Kidney capillary endothelial cell (primary cell): Measurements from ENCODE around the gene SPAG9.
A peak's percentile ranks its signal among the peaks of the same experiment; 100 is the strongest.

Source experiments
- DNase-seq: peaks from one replicate; pipeline ENCODE4 v3.0.0-alpha.2; 2018; ENCODE audit warnings: low spot score

The SPAG9 gene

GRCh38 chr17:51120739-51121619 lies at the start of gene SPAG9:
Gene SPAG9 (minus strand): TSS chr17:51120868. CDS start chr17:51120656, 212 bp downstream.
- peak; percentile 96 for DNase-seq

GRCh38 chr17:51169340-51169739 lies 48.7 kb upstream of the SPAG9 start:
- DNase-seq = no peak

- DNase-seq = peak; percentile 44
Observed at GRCh38 chr17:51166987-51167931, 46.6 kb upstream of the SPAG9 start.

- peak; percentile 78 for DNase-seq
Observed at GRCh38 chr17:51166198-51166986, 45.7 kb upstream of the SPAG9 start, which contains the start of gene NME2. Gene NME2 (plus strand): TSS chr17:51166411. CDS start chr17:51166831, 420 bp downstream.

GRCh38 chr17:51165680-51166197 lies 45.1 kb upstream of the SPAG9 start:
- DNase-seq = no peak

- DNase-seq = no peak
Observed at GRCh38 chr17:51164911-51165679, 44.4 kb upstream of the SPAG9 start.

GRCh38 chr17:51161541-51161940 lies 40.9 kb upstream of the SPAG9 start:
- no peak for DNase-seq

GRCh38 chr17:51159604-51160003 lies 38.9 kb upstream of the SPAG9 start:
- DNase-seq = no peak

- no peak for DNase-seq
Observed at GRCh38 chr17:51155416-51155815, 34.7 kb upstream of the SPAG9 start.

- no peak for DNase-seq
Observed at GRCh38 chr17:51154176-51154575, 33.5 kb upstream of the SPAG9 start.

GRCh38 chr17:51153210-51154072 lies 32.8 kb upstream of the SPAG9 start, which contains the start of gene NME1:
Gene NME1 (plus strand): TSS chr17:51153559. CDS start chr17:51155655, 2,096 bp downstream.
- DNase-seq = peak; percentile 96

GRCh38 chr17:51152766-51153209 lies 32.1 kb upstream of the SPAG9 start:
- DNase-seq = no peak

- no peak for DNase-seq
Observed at GRCh38 chr17:51150932-51151331, 30.3 kb upstream of the SPAG9 start.

- DNase-seq = no peak
Observed at GRCh38 chr17:51149163-51149562, 28.5 kb upstream of the SPAG9 start.

- no peak for DNase-seq
Observed at GRCh38 chr17:51147650-51148049, 27.0 kb upstream of the SPAG9 start.

- no peak for DNase-seq
Observed at GRCh38 chr17:51144266-51145022, 23.8 kb upstream of the SPAG9 start.

GRCh38 chr17:51142597-51142996 lies 21.9 kb upstream of the SPAG9 start:
- no peak for DNase-seq

GRCh38 chr17:51135956-51136355 lies 15.3 kb upstream of the SPAG9 start:
- DNase-seq = no peak

- DNase-seq = no peak
Observed at GRCh38 chr17:51133365-51133764, 12.7 kb upstream of the SPAG9 start.
